WTC11 (cell line): Measurements from ENCODE around the gene SOCS2.

Source experiments
- CTCF ChIP-seq: fragments of 200-600 bp; IDR thresholded peaks from 2 replicates; pipeline ENCODE4 v1.8.0; 2022; ENCODE audit warnings: antibody characterized with exemption
- ETV6 ChIP-seq: sonication (generic); formaldehyde crosslinking; IDR thresholded peaks from 2 replicates; pipeline ENCODE4 v1.8.1; 2022; ENCODE audit warnings: mild to moderate bottlenecking, missing genetic modification reagents
- FOXJ3 ChIP-seq: sonication (generic); formaldehyde crosslinking; IDR thresholded peaks from 2 replicates; pipeline ENCODE4 v1.9.0; 2021; ENCODE audit warnings: missing genetic modification reagents, mild to moderate bottlenecking, borderline replicate concordance
- GTF2I ChIP-seq: fragments of 250-450 bp; sonication (Bioruptor Pico); conservative IDR thresholded peaks from 2 replicates; pipeline ENCODE4 v1.4.0; 2021; ENCODE audit warnings: mild to moderate bottlenecking
- MXD4 ChIP-seq: fragments of 250-450 bp; sonication (Bioruptor Pico); IDR thresholded peaks from 2 replicates; pipeline ENCODE4 v1.8.0; 2021; ENCODE audit warnings: mild to moderate bottlenecking, moderate library complexity, borderline replicate concordance
- SOX15 ChIP-seq: fragments of 250-450 bp; sonication (Bioruptor Pico); IDR thresholded peaks from 2 replicates; pipeline ENCODE4 v1.9.0; 2021; ENCODE audit warnings: mild to moderate bottlenecking
- TF ChIP-seq, protein P1 (sequence below): sonication (generic); formaldehyde crosslinking; IDR thresholded peaks from 2 replicates; pipeline ENCODE4 v1.8.0; 2022; ENCODE audit warnings: missing genetic modification reagents

DNA sequence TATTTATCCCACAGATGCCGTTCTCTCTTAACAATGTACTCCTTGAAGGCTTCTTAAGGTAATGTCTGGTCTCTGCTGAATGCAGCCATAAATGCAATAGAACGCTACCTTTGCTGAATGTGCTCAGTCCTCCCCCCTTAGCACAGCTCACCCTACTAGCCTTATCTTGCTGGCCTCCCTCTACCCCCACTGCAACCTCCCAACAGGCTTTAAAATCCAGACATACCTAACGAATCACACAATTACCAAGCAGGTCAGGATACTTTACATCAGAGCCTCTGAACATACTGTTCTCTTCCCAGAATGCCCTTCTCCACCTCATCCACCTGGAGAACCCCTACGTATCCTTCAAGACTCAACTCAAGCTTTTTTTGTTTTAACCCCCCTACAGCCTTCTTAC is 53.7 kb downstream of the SOCS2 start:
- no peak for TF ChIP-seq GTF2I (CRISPR knock-in tag)
- TF ChIP-seq MXD4 (CRISPR knock-in tag), result no peak
- no peak for TF ChIP-seq SOX15
- no peak for TF ChIP-seq FOXJ3 (CRISPR knock-in tag)
- no peak for TF ChIP-seq CTCF
- TF ChIP-seq, protein P1, sequence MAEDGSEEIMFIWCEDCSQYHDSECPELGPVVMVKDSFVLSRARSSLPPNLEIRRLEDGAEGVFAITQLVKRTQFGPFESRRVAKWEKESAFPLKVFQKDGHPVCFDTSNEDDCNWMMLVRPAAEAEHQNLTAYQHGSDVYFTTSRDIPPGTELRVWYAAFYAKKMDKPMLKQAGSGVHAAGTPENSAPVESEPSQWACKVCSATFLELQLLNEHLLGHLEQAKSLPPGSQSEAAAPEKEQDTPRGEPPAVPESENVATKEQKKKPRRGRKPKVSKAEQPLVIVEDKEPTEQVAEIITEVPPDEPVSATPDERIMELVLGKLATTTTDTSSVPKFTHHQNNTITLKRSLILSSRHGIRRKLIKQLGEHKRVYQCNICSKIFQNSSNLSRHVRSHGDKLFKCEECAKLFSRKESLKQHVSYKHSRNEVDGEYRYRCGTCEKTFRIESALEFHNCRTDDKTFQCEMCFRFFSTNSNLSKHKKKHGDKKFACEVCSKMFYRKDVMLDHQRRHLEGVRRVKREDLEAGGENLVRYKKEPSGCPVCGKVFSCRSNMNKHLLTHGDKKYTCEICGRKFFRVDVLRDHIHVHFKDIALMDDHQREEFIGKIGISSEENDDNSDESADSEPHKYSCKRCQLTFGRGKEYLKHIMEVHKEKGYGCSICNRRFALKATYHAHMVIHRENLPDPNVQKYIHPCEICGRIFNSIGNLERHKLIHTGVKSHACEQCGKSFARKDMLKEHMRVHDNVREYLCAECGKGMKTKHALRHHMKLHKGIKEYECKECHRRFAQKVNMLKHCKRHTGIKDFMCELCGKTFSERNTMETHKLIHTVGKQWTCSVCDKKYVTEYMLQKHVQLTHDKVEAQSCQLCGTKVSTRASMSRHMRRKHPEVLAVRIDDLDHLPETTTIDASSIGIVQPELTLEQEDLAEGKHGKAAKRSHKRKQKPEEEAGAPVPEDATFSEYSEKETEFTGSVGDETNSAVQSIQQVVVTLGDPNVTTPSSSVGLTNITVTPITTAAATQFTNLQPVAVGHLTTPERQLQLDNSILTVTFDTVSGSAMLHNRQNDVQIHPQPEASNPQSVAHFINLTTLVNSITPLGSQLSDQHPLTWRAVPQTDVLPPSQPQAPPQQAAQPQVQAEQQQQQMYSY (CRISPR knock-in tag), result no peak
- no peak for TF ChIP-seq ETV6 (CRISPR knock-in tag)
